Nephron progenitor cell (in vitro differentiated cells): ENCODE results near the gene EREG.
"Not testable (repeated sequence)": the region's sequence is repeated elsewhere in the genome, so short reads cannot be mapped to it uniquely, and the experiment has no call there.

Experiments
- DNase-seq: peaks from one replicate; pipeline ENCODE4 v3.0.0; 2021
- H3K27ac Mint-ChIP-seq: 2 replicates; pipeline ENCODE4 v1.8.0; 2021; ENCODE audit warnings: mild to moderate bottlenecking, moderate library complexity, mixed read lengths
- H3K27me3 Mint-ChIP-seq: 2 replicates; pipeline ENCODE4 v1.8.0; 2021; ENCODE audit warnings: mild to moderate bottlenecking, low read depth, mixed read lengths; ENCODE audit not compliant: poor library complexity
- H3K36me3 Mint-ChIP-seq: 2 replicates; pipeline ENCODE4 v1.8.0; 2021; ENCODE audit warnings: low read depth, mixed read lengths
- H3K4me1 Mint-ChIP-seq: 2 replicates; pipeline ENCODE4 v1.8.0; 2021; ENCODE audit warnings: mixed read lengths
- H3K4me3 Mint-ChIP-seq: 2 replicates; pipeline ENCODE4 v1.8.0; 2021; ENCODE audit warnings: mild to moderate bottlenecking, moderate library complexity, mixed read lengths
- H3K9me3 Mint-ChIP-seq: 2 replicates; pipeline ENCODE4 v1.8.0; 2021; ENCODE audit warnings: mild to moderate bottlenecking, moderate library complexity, mixed read lengths
- CTCF ChIP-seq: fragments of 200-600 bp; sonication (generic); IDR thresholded peaks from 2 replicates; pipeline ENCODE4 v1.5.0; 2021; ENCODE audit warnings: antibody characterized with exemption

Gene EREG

DNA sequence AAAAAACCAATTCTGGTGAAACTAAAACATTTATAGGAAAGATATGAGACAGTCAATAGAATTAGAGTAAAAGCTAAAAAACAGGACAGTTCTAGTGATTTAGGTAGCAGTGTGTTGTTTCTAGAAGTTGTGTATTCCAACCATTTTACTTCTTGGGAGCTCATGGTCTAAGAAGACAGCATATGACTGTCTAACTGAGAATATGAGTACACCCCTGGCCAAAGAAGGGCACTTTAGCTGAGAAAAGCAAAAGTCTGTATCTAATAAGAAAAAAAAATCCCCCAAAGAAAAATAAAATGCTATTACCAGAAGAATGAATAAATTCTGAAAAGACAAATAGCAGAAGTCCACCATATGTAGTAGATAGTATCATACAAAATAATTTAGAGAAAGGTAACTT is 26.4 kb downstream of the EREG start:
- no peak overlapping the region for H3K27ac Mint-ChIP-seq
- H3K27me3 Mint-ChIP-seq, result peaks cover 4% of the 10 kb centered on the region
- no peak overlapping the region for H3K4me3 Mint-ChIP-seq
- H3K9me3 Mint-ChIP-seq, result no peaks in the 10 kb centered on the region
- H3K4me1 Mint-ChIP-seq, result no peaks in the 10 kb centered on the region
- H3K36me3 Mint-ChIP-seq, result no peaks in the 10 kb centered on the region
- no peak for DNase-seq
- TF ChIP-seq CTCF, result no peak

DNA sequence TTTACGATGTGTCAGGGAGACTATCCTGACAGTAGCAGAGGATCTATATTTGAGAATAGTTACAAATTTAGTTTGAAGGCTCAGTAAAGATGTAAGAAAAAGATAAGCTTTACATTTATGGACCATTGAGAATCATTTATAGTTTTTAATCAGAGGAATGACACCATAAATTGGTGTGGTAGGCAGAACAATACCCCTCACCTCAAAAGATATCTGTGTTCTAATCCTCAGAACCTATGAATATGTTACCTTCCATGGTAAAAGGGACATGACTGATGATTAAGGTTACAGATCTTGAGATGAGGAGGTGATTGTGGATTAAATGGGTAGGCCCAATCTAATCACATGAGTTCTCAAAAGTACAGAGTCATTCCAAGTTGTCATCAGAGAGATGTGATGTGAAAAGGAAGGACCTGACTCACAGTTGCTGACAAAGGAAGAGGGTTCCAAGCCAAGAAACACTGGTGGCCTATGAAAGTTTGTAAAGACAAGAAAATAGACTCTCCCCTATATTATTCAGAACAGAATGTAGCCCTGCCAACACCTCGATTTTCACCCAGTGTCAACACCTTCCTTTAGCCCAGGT is 27.0 kb downstream of the EREG start:
- no peaks in the 10 kb centered on the region for H3K4me1 Mint-ChIP-seq
- no peaks in the 10 kb centered on the region for H3K9me3 Mint-ChIP-seq
- H3K36me3 Mint-ChIP-seq, result no peaks in the 10 kb centered on the region
- peaks cover 4% of the 10 kb centered on the region for H3K27me3 Mint-ChIP-seq
- no peak overlapping the region for H3K4me3 Mint-ChIP-seq
- no peak for DNase-seq
- no peak for TF ChIP-seq CTCF
- H3K27ac Mint-ChIP-seq, result no peak overlapping the region

DNA sequence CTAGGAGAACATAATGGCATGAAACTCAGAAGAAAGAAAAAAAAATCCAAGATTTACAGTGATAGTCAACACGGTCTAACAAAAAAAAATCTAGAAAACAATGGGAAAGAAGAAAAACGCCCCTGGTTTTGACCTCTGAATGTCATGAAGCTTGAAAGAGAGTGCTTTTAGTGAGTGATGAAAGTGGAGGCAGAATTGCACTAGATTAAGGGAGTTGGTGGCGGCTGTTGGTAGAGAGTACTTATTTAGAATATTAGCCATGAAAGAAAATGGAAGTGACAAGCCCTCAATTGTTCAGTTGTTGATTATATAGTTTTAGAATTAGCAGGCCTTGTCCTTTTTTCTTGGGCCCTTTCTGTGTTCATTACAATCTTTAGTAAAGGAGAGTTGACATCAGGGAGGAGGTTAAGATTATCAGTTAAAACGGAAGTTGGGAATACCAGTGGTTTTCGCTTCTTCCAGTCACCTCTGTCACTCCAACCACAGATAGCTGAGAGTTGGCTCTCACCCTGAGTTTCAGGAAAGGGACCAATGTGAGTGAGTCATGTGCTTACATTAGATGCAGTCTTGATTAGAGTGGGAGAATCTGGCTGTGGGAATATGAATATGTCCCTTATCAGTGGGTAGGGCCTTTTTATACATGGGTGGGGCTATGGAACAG is 29.7 kb downstream of the EREG start:
- H3K36me3 Mint-ChIP-seq, result no peaks in the 10 kb centered on the region
- no peak overlapping the region for H3K27ac Mint-ChIP-seq
- TF ChIP-seq CTCF, result no peak
- peaks cover 4% of the 10 kb centered on the region for H3K9me3 Mint-ChIP-seq
- DNase-seq, result no peak
- H3K27me3 Mint-ChIP-seq, result peaks cover 4% of the 10 kb centered on the region
- H3K4me3 Mint-ChIP-seq, result no peak overlapping the region
- no peaks in the 10 kb centered on the region for H3K4me1 Mint-ChIP-seq

DNA sequence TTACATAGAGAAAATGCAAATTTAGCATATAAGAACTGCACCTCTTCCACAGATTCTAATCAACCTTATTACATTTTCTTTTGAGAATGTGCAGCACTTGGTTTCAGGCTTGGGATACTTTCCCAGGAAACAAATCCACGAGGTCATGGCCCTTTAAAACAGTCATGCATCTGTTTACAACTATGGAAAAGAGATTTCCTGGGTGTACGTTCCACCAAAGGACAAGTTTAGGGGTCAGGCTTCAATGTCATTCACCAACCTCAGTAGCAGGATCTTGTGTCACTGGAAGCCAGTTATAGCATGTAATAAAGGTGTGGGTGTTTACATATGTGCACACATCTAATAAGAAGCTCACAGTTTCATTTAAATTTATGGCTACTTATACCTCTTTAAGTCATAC is 30.7 kb downstream of the EREG start:
- TF ChIP-seq CTCF, result no peak
- H3K36me3 Mint-ChIP-seq, result no peaks in the 10 kb centered on the region

GRCh38 chr4:74397748-74398426 is 32.9 kb downstream of the EREG start:
- DNase-seq, result no peak
- H3K27ac Mint-ChIP-seq, result peak overlapping the region; percentile 69

More for the DNA sequence above, 30.7 kb downstream of the EREG start:
- H3K4me1 Mint-ChIP-seq, result no peaks in the 10 kb centered on the region
- peaks cover 4% of the 10 kb centered on the region for H3K27me3 Mint-ChIP-seq
- H3K27ac Mint-ChIP-seq, result no peak overlapping the region
- peaks cover 10% of the 10 kb centered on the region for H3K9me3 Mint-ChIP-seq
- no peak for DNase-seq
- H3K4me3 Mint-ChIP-seq, result no peak overlapping the region

GRCh38 chr4:74398894-74399589 is 34.1 kb downstream of the EREG start:
- not testable (repeated sequence) for H3K27me3 Mint-ChIP-seq, H3K36me3 Mint-ChIP-seq, H3K4me3 Mint-ChIP-seq, H3K27ac Mint-ChIP-seq, DNase-seq, H3K4me1 Mint-ChIP-seq
- H3K9me3 Mint-ChIP-seq, result peaks cover 15% of the 10 kb centered on the region

More at GRCh38 chr4:74397748-74398426, 32.9 kb downstream of the EREG start:
- TF ChIP-seq CTCF, result no peak
- Mint-ChIP-seq H3K4me1 (no peaks in the 10 kb centered on the region), H3K4me3 (no peak overlapping the region), H3K27me3 (peaks cover 7% of the 10 kb centered on the region), H3K9me3 (peaks cover 15% of the 10 kb centered on the region), H3K36me3 (no peaks in the 10 kb centered on the region)
